ENCODE data around the gene NAGPA. TPM values are rescaled to one million over a fixed set of nuclear protein-coding genes. Genes with fewer than 3 reads are reported as not detected.

NAGPA gene
- polyA plus RNA-seq, 1 donor from 2014 or later, result 36.6 TPM

- H4K20me1 ChIP-seq (ENCODE audit: insufficient read depth), result no peaks in the 10 kb centered on the region
- no peak overlapping the region for H3K4me2 ChIP-seq (ENCODE audit: low read length)
- H2AFZ ChIP-seq (ENCODE audit: low read depth, low read length), result no peak overlapping the region
- H3K27ac ChIP-seq (ENCODE audit: low read length), result no peak overlapping the region
- no peaks in the 10 kb centered on the region for H3K36me3 ChIP-seq (ENCODE audit: insufficient read depth, low read length)
- TF ChIP-seq SMC3 (conservative IDR thresholded peaks at IDR 0.05; ENCODE audit: poor library complexity), result no peak
- TF ChIP-seq CTCF (IDR thresholded peaks at IDR 0.05; ENCODE audit: poor library complexity, severe bottlenecking), result no peak
- TF ChIP-seq TAF1 (IDR thresholded peaks at IDR 0.05; ENCODE audit: low read depth), result no peak
- no peak for TF ChIP-seq POLR2AphosphoS5 (IDR thresholded peaks at IDR 0.05)
- TF ChIP-seq EP300 (conservative IDR thresholded peaks at IDR 0.05; ENCODE audit: poor library complexity, severe bottlenecking), result no peak
- TF ChIP-seq MXI1 (conservative IDR thresholded peaks at IDR 0.05; ENCODE audit: poor library complexity, severe bottlenecking), result no peak
- no peak for TF ChIP-seq REST (IDR thresholded peaks at IDR 0.05; ENCODE audit: borderline replicate concordance)
- H3K9ac ChIP-seq (ENCODE audit: low read length), result no peak overlapping the region
- H3F3A ChIP-seq (ENCODE audit: insufficient read depth, low read length, poor library complexity, severe bottlenecking), result no peaks in the 10 kb centered on the region
- no peaks in the 10 kb centered on the region for H3K9me2 ChIP-seq (ENCODE audit: insufficient read depth, low read length)
- no peaks in the 10 kb centered on the region for H3K79me2 ChIP-seq (replicated peaks; ENCODE audit: insufficient read depth, low read length)
- H3K9me3 ChIP-seq (ENCODE audit: low read length), result no peaks in the 10 kb centered on the region
- no peaks in the 10 kb centered on the region for H3K27me3 ChIP-seq (ENCODE audit: insufficient read depth, low read depth, low read length)
- no peak overlapping the region for H3K4me3 ChIP-seq (ENCODE audit: low read length)
These were observed 21.4 kb upstream of the NAGPA start for GRCh38 chr16:5054876-5055865.

- Histone ChIP-seq H2AFZ (ENCODE audit: low read depth, low read length) (no peak overlapping the region), H3K9me2 (ENCODE audit: insufficient read depth, low read length) (no peaks in the 10 kb centered on the region), H3K9me3 (ENCODE audit: low read length) (no peaks in the 10 kb centered on the region), H3F3A (ENCODE audit: insufficient read depth, low read length, poor library complexity, severe bottlenecking) (no peaks in the 10 kb centered on the region), H3K4me2 (ENCODE audit: low read length) (no peak overlapping the region), H4K20me1 (ENCODE audit: insufficient read depth) (no peaks in the 10 kb centered on the region), H3K9ac (ENCODE audit: low read length) (no peak overlapping the region), H3K4me3 (ENCODE audit: low read length) (no peak overlapping the region), H3K27me3 (ENCODE audit: insufficient read depth, low read depth, low read length) (no peaks in the 10 kb centered on the region), H3K36me3 (ENCODE audit: insufficient read depth, low read length) (no peaks in the 10 kb centered on the region), H3K27ac (ENCODE audit: low read length) (no peak overlapping the region), H3K79me2 (replicated peaks; ENCODE audit: insufficient read depth, low read length) (no peaks in the 10 kb centered on the region)
- no peak for TF ChIP-seq EP300 (conservative IDR thresholded peaks at IDR 0.05; ENCODE audit: poor library complexity, severe bottlenecking)
These were observed 13.2 kb upstream of the NAGPA start for GRCh38 chr16:5046914-5047313.
